Measurements from ENCODE around the gene ACTN3. TPM values are rescaled to one million over a fixed set of nuclear protein-coding genes. Genes with fewer than 3 reads are reported as not detected.

Gene ACTN3
- polyA plus RNA-seq, 3 donors: not detected

GRCh38 chr11:66531841-66532240 is 14.9 kb upstream of the ACTN3 start:
- Histone ChIP-seq H3K27ac (ENCODE audit: low read depth in 1 of 2, low read length in 2 of 2) (no peak overlapping the region), H3K4me3 (replicated peaks in 1 of 3; ENCODE audit: low read depth in 2 of 3, low read length in 3 of 3) (no peak overlapping the region), H4K20me1 (ENCODE audit: insufficient read depth, low read length) (no peaks in the 10 kb centered on the region), H3K79me2 (ENCODE audit: insufficient read depth, low read length) (no peaks in the 10 kb centered on the region), H3K4me1 (ENCODE audit: control insufficient read depth in 1 of 2, insufficient read depth in 2 of 2, low read length in 2 of 2) (no peaks in the 10 kb centered on the region), H3K27me3 (ENCODE audit: control insufficient read depth in 2 of 2, insufficient read depth in 2 of 2, low read length in 2 of 2) (no peaks in the 10 kb centered on the region), H3K36me3 (replicated peaks in 1 of 2; ENCODE audit: control insufficient read depth in 1 of 2, insufficient read depth in 2 of 2, low read length in 2 of 2) (peaks cover 10 to 27% of the 10 kb centered on the region in 2 donors), H2AFZ (ENCODE audit: insufficient read depth, low read depth, low read length, poor library complexity, severe bottlenecking) (no peak overlapping the region), H3K9ac (ENCODE audit: insufficient read depth, low read length, poor library complexity, severe bottlenecking) (no peak overlapping the region), H3K4me2 (replicated peaks; ENCODE audit: extremely low read depth, low read length, poor library complexity, severe bottlenecking) (no peak overlapping the region), H3K9me3 (replicated peaks in 1 of 2; ENCODE audit: control insufficient read depth in 1 of 2, insufficient read depth in 1 of 2, low read length in 2 of 2) (no peaks in the 10 kb centered on the region)
- DNase-seq: no peak
- TF ChIP-seq CTCF (IDR thresholded peaks at IDR 0.05): no peak
- H3K9me3 Mint-ChIP-seq: peaks cover 0 to 3% (median 0%) of the 10 kb centered on the region in 7 donors
- H3K4me1 Mint-ChIP-seq: peaks cover 2% of the 10 kb centered on the region
- peaks cover 29 to 39% of the 10 kb centered on the region in 2 donors for H3K36me3 Mint-ChIP-seq
- no peak overlapping the region for H3K4me3 Mint-ChIP-seq
- 99% methylated on average over 8 of the region's 11 CpGs for WGBS (ENCODE audit: insufficient coverage)
- intact Hi-C loops (cut with micrococcal nuclease): no loop called here
- H3K27me3 Mint-ChIP-seq (ENCODE audit: low read depth in 3 of 3): no peaks in the 10 kb centered on the region
- H3K27ac Mint-ChIP-seq: no peak overlapping the region

DNA sequence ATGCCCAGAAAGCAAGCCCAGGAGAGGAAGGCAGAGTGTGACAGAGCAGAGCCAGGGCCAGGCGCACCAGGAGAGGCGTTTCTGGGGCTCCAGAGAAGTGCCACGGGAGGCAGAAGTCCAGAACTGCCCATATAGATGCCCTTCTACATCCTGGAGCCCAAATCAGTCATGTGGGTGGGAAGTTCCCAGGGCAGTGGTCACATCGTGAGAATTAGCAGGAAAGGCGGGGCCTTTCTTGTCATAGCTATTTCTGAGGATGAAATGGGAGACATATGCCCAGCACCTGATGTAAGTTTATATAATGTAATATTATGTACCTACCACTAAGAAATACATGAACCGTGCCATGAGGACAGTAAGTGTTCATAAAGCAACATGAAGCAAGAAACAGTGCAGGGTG is 13.9 kb upstream of the ACTN3 start:
- Mint-ChIP-seq H3K36me3 (peaks cover 28 to 43% of the 10 kb centered on the region in 2 donors), H3K4me3 (no peak overlapping the region), H3K9me3 (peaks cover 0 to 3% (median 0%) of the 10 kb centered on the region in 7 donors), H3K4me1 (peaks cover 2% of the 10 kb centered on the region), H3K27me3 (ENCODE audit: low read depth in 3 of 3) (no peaks in the 10 kb centered on the region), H3K27ac (peak overlapping the region in 1 of 7 donors; percentile 25)
- no peaks in the 10 kb centered on the region for H3K9me3 ChIP-seq (replicated peaks in 1 of 2; ENCODE audit: control insufficient read depth in 1 of 2, insufficient read depth in 1 of 2, low read length in 2 of 2)
- no peak for DNase-seq
- no peak overlapping the region for H3K4me2 ChIP-seq (replicated peaks; ENCODE audit: extremely low read depth, low read length, poor library complexity, severe bottlenecking)
- H4K20me1 ChIP-seq (ENCODE audit: insufficient read depth, low read length): no peaks in the 10 kb centered on the region
- no peak overlapping the region for H3K27ac ChIP-seq (ENCODE audit: low read depth in 1 of 2, low read length in 2 of 2)
- 67% methylated on average over 3 of the region's 6 CpGs for WGBS (ENCODE audit: insufficient coverage)
- no peaks in the 10 kb centered on the region for H3K27me3 ChIP-seq (ENCODE audit: control insufficient read depth in 2 of 2, insufficient read depth in 2 of 2, low read length in 2 of 2)
- TF ChIP-seq CTCF (IDR thresholded peaks at IDR 0.05): no peak
- H3K36me3 ChIP-seq (replicated peaks in 1 of 2; ENCODE audit: control insufficient read depth in 1 of 2, insufficient read depth in 2 of 2, low read length in 2 of 2): peaks cover 6 to 31% of the 10 kb centered on the region in 2 donors
- intact Hi-C loops (cut with micrococcal nuclease): no loop called here
- no peak overlapping the region for H3K4me3 ChIP-seq (replicated peaks in 1 of 3; ENCODE audit: low read depth in 2 of 3, low read length in 3 of 3)
- H2AFZ ChIP-seq (ENCODE audit: insufficient read depth, low read depth, low read length, poor library complexity, severe bottlenecking): no peak overlapping the region
- H3K79me2 ChIP-seq (ENCODE audit: insufficient read depth, low read length): no peaks in the 10 kb centered on the region
- peak overlapping the region; percentile 15 for H3K9ac ChIP-seq (ENCODE audit: insufficient read depth, low read length, poor library complexity, severe bottlenecking)
- no peaks in the 10 kb centered on the region for H3K4me1 ChIP-seq (ENCODE audit: control insufficient read depth in 1 of 2, insufficient read depth in 2 of 2, low read length in 2 of 2)
